Astrocyte (in vitro differentiated cells and primary cell): Measurements from ENCODE around the gene CHML. TPM values are rescaled to one million over a fixed set of nuclear protein-coding genes. Genes with fewer than 3 reads are reported as not detected.

ENCODE experiments used
- DNase-seq: peaks from one replicate; pipeline ENCODE4 v3.0.0-alpha.2; 2010; ENCODE audit warnings: low read depth
- FAIRE-seq: peaks from 2 replicates; lab custom pipeline; 2011; peaks lifted over from hg19 to GRCh38; lab: Jason Lieb, UNC
- H2AFZ ChIP-seq: 2 replicates; pipeline ENCODE4 v1.6.0; 2012; ENCODE audit warnings: low read depth, low read length, inconsistent platforms
- H3K27ac ChIP-seq: 2 replicates; pipeline ENCODE4 v1.5.1; 2011; ENCODE audit warnings: low read depth, low read length, inconsistent platforms
- H3K27me3 ChIP-seq: 2 replicates; pipeline ENCODE4 v1.6.0; 2011; ENCODE audit warnings: low read length, inconsistent platforms; ENCODE audit not compliant: insufficient read depth
- H3K36me3 ChIP-seq: 2 replicates; pipeline ENCODE4 v1.5.1; 2011; ENCODE audit warnings: low read length, inconsistent platforms; ENCODE audit not compliant: insufficient read depth
- H3K4me1 ChIP-seq: 2 replicates; pipeline ENCODE4 v1.5.1; 2011; ENCODE audit warnings: low read length, inconsistent platforms; ENCODE audit not compliant: insufficient read depth
- H3K4me2 ChIP-seq: 2 replicates; pipeline ENCODE4 v1.6.0; 2012; ENCODE audit warnings: low read length, inconsistent platforms
- H3K4me3 ChIP-seq: 2 replicates; pipeline ENCODE4 v1.5.1; 2011; ENCODE audit warnings: low read depth, mild to moderate bottlenecking, low read length, inconsistent platforms; ENCODE audit not compliant: insufficient read depth
- H3K79me2 ChIP-seq: 2 replicates; pipeline ENCODE4 v1.6.0; 2012; ENCODE audit warnings: mild to moderate bottlenecking, low read length, inconsistent platforms; ENCODE audit not compliant: insufficient read depth
- H3K9ac ChIP-seq: 2 replicates; pipeline ENCODE4 v1.6.0; 2012; ENCODE audit warnings: mild to moderate bottlenecking, low read length, inconsistent platforms
- H3K9me3 ChIP-seq: 2 replicates; pipeline ENCODE4 v1.5.1; 2012; ENCODE audit warnings: low read depth, mild to moderate bottlenecking, low read length, inconsistent platforms; ENCODE audit not compliant: insufficient read depth
- H4K20me1 ChIP-seq: 2 replicates; pipeline ENCODE4 v1.6.0; 2012; ENCODE audit warnings: low read length, inconsistent platforms; ENCODE audit not compliant: insufficient read depth
- H3K27ac Mint-ChIP-seq: one replicate; pipeline ENCODE4 v1.8.0; 2021; ENCODE audit warnings: mild to moderate bottlenecking, mixed read lengths; ENCODE audit not compliant: unreplicated experiment
- H3K27me3 Mint-ChIP-seq: one replicate; pipeline ENCODE4 v1.8.0; 2021; ENCODE audit warnings: low read depth, mixed read lengths; ENCODE audit not compliant: unreplicated experiment
- H3K36me3 Mint-ChIP-seq: one replicate; pipeline ENCODE4 v1.8.0; 2021; ENCODE audit warnings: low read depth, mixed read lengths; ENCODE audit not compliant: unreplicated experiment
- H3K4me1 Mint-ChIP-seq: one replicate; pipeline ENCODE4 v1.8.0; 2021; ENCODE audit warnings: low read depth, mixed read lengths; ENCODE audit not compliant: unreplicated experiment
- H3K4me3 Mint-ChIP-seq: one replicate; pipeline ENCODE4 v1.8.0; 2021; ENCODE audit warnings: mild to moderate bottlenecking, moderate library complexity, mixed read lengths; ENCODE audit not compliant: unreplicated experiment
- H3K9me3 Mint-ChIP-seq: one replicate; pipeline ENCODE4 v1.8.0; 2021; ENCODE audit warnings: mild to moderate bottlenecking, mixed read lengths; ENCODE audit not compliant: unreplicated experiment
- CTCF ChIP-seq: IDR thresholded peaks from 2 replicates; pipeline ENCODE4 v1.5.1; 2011; ENCODE audit warnings: low read depth, mild to moderate bottlenecking, inconsistent platforms, low read length, moderate library complexity; ENCODE audit not compliant: insufficient read depth
- EZH2 ChIP-seq: IDR thresholded peaks from 2 replicates; pipeline ENCODE4 v1.6.1; 2012; ENCODE audit warnings: mild to moderate bottlenecking, low read length, inconsistent platforms; ENCODE audit not compliant: insufficient read depth
- total RNA-seq: library from RNA; stranded (reverse); gene quantifications from 2 replicates; pipeline ENCODE4 v1.2.1, GENCODE V29; 2021

Gene CHML
- total RNA-seq, 1 donor from 2014 or later, result 22.6 TPM

GRCh38 chr1:241679961-241680360 lies 39.8 kb upstream of the CHML start:
- no peaks in the 10 kb centered on the region for H3K36me3 ChIP-seq
- no peaks in the 10 kb centered on the region for H3K9me3 ChIP-seq
- H4K20me1 ChIP-seq, result no peaks in the 10 kb centered on the region
- no peak overlapping the region for H3K4me3 Mint-ChIP-seq
- no peak for TF ChIP-seq EZH2
- TF ChIP-seq CTCF, result no peak
- H3K79me2 ChIP-seq, result no peaks in the 10 kb centered on the region
- H3K27ac ChIP-seq, result no peak overlapping the region
- H3K9me3 Mint-ChIP-seq, result no peaks in the 10 kb centered on the region
- FAIRE-seq (no peak), DNase-seq (no peak)
- no peak overlapping the region for H3K4me2 ChIP-seq
- no peak overlapping the region for H3K4me3 ChIP-seq
- H3K4me1 Mint-ChIP-seq, result peaks cover 9% of the 10 kb centered on the region
- no peaks in the 10 kb centered on the region for H3K27me3 Mint-ChIP-seq
- no peak overlapping the region for H2AFZ ChIP-seq
- H3K4me1 ChIP-seq, result no peaks in the 10 kb centered on the region
- no peaks in the 10 kb centered on the region for H3K27me3 ChIP-seq
- H3K9ac ChIP-seq, result no peak overlapping the region
- no peaks in the 10 kb centered on the region for H3K36me3 Mint-ChIP-seq
- H3K27ac Mint-ChIP-seq, result no peak overlapping the region

GRCh38 chr1:241679404-241679803 lies 39.2 kb upstream of the CHML start:
- Mint-ChIP-seq H3K36me3 (no peaks in the 10 kb centered on the region), H3K9me3 (no peaks in the 10 kb centered on the region), H3K4me1 (peaks cover 9% of the 10 kb centered on the region), H3K27me3 (no peaks in the 10 kb centered on the region), H3K4me3 (no peak overlapping the region), H3K27ac (no peak overlapping the region)
- Histone ChIP-seq H2AFZ (no peak overlapping the region), H3K4me3 (no peak overlapping the region), H3K79me2 (no peaks in the 10 kb centered on the region), H3K9ac (no peak overlapping the region), H3K27ac (no peak overlapping the region), H3K36me3 (no peaks in the 10 kb centered on the region), H3K27me3 (no peaks in the 10 kb centered on the region), H3K9me3 (no peaks in the 10 kb centered on the region), H3K4me1 (no peaks in the 10 kb centered on the region), H4K20me1 (no peaks in the 10 kb centered on the region), H3K4me2 (no peak overlapping the region)
- TF ChIP-seq EZH2 (no peak), CTCF (no peak)
- no peak for FAIRE-seq
- DNase-seq, result no peak

- H3K27ac Mint-ChIP-seq, result no peak overlapping the region
- H3K27me3 ChIP-seq, result no peaks in the 10 kb centered on the region
- H4K20me1 ChIP-seq, result no peaks in the 10 kb centered on the region
- DNase-seq, result no peak
- H3K36me3 ChIP-seq, result no peaks in the 10 kb centered on the region
- no peak overlapping the region for H3K4me3 Mint-ChIP-seq
- H3K27ac ChIP-seq, result no peak overlapping the region
- H3K9ac ChIP-seq, result no peak overlapping the region
- H3K27me3 Mint-ChIP-seq, result no peaks in the 10 kb centered on the region
- H3K4me3 ChIP-seq, result no peak overlapping the region
- TF ChIP-seq CTCF, result no peak
- TF ChIP-seq EZH2, result no peak
- no peaks in the 10 kb centered on the region for H3K9me3 Mint-ChIP-seq
- no peak overlapping the region for H3K4me2 ChIP-seq
- peaks cover 9% of the 10 kb centered on the region for H3K4me1 Mint-ChIP-seq
- H3K9me3 ChIP-seq, result no peaks in the 10 kb centered on the region
- H2AFZ ChIP-seq, result no peak overlapping the region
- no peaks in the 10 kb centered on the region for H3K79me2 ChIP-seq
- no peaks in the 10 kb centered on the region for H3K4me1 ChIP-seq
- H3K36me3 Mint-ChIP-seq, result no peaks in the 10 kb centered on the region
- FAIRE-seq, result no peak
Observed at GRCh38 chr1:241678536-241678935, 38.4 kb upstream of the CHML start.
